A204.1 (cell line): Measurements from ENCODE around the gene SLC2A4RG.

Source experiments
- FAIRE-seq: peaks from 2 replicates; lab custom pipeline; 2012; peaks lifted over from hg19 to GRCh38; lab: Jason Lieb, UNC

Gene SLC2A4RG

GRCh38 chr20:63739130-63740069, at the start of gene SLC2A4RG:
TSS of gene SLC2A4RG (plus strand) at chr20:63739776. CDS start at chr20:63739913, 137 bp downstream.
- FAIRE-seq = no peak

GRCh38 chr20:63690003-63690897, 49.3 kb upstream of the SLC2A4RG start:
- FAIRE-seq = no peak

GRCh38 chr20:63690898-63691710, 48.5 kb upstream of the SLC2A4RG start:
- FAIRE-seq = no peak

- FAIRE-seq = no peak
Observed at GRCh38 chr20:63691711-63692435, 47.7 kb upstream of the SLC2A4RG start.

GRCh38 chr20:63692436-63693082, 47.0 kb upstream of the SLC2A4RG start:
- no peak for FAIRE-seq

- no peak for FAIRE-seq
Observed at GRCh38 chr20:63693083-63693732, 46.4 kb upstream of the SLC2A4RG start.

- no peak for FAIRE-seq
Observed at GRCh38 chr20:63693733-63694583, 45.6 kb upstream of the SLC2A4RG start.

- FAIRE-seq = no peak
Observed at GRCh38 chr20:63694584-63695423, 44.8 kb upstream of the SLC2A4RG start.

GRCh38 chr20:63695424-63696305, 43.9 kb upstream of the SLC2A4RG start:
- FAIRE-seq = no peak

GRCh38 chr20:63696306-63696627, 43.3 kb upstream of the SLC2A4RG start:
- FAIRE-seq = no peak

GRCh38 chr20:63696628-63697356, 42.8 kb upstream of the SLC2A4RG start, which contains the start of gene TNFRSF6B:
TSS of gene TNFRSF6B (plus strand) at chr20:63696652. CDS start at chr20:63696768, 116 bp downstream.
- FAIRE-seq = no peak

- FAIRE-seq = no peak
Observed at GRCh38 chr20:63697357-63697867, 42.2 kb upstream of the SLC2A4RG start.

GRCh38 chr20:63697868-63698545, 41.6 kb upstream of the SLC2A4RG start:
- FAIRE-seq = no peak

GRCh38 chr20:63698739-63699465, 40.7 kb upstream of the SLC2A4RG start:
- FAIRE-seq = no peak
